Nephron (organoid): ENCODE data around the gene FRRS1L.
A peak's percentile ranks its signal among the peaks of the same experiment; 100 is the strongest.

ENCODE experiments used
- H3K27ac Mint-ChIP-seq, 3 experiments: 2 replicates each; pipeline ENCODE4 v1.8.0; 2020; ENCODE audit warnings: mixed read lengths in 3 of 3, mild to moderate bottlenecking in 2 of 3, moderate library complexity in 1 of 3
- H3K27me3 Mint-ChIP-seq: 2 replicates; pipeline ENCODE4 v1.8.0; 2021; ENCODE audit warnings: low read depth, mild to moderate bottlenecking, moderate library complexity, mixed read lengths
- H3K36me3 Mint-ChIP-seq: 2 replicates; pipeline ENCODE4 v1.8.0; 2020; ENCODE audit warnings: low read depth, mixed read lengths
- H3K4me1 Mint-ChIP-seq: 2 replicates; pipeline ENCODE4 v1.8.0; 2020; ENCODE audit warnings: mixed read lengths
- H3K4me3 Mint-ChIP-seq, 3 experiments: 2 replicates each; pipeline ENCODE4 v1.8.0; 2020; ENCODE audit warnings: mild to moderate bottlenecking in 3 of 3, mixed read lengths in 3 of 3, moderate library complexity in 2 of 3
- H3K9me3 Mint-ChIP-seq: 2 replicates; pipeline ENCODE4 v1.8.0; 2020; ENCODE audit warnings: mixed read lengths
- TF ChIP-seq, protein P1 (sequence below), 3 experiments: fragments of 200-600 bp; sonication (generic); IDR thresholded peaks; one replicate each; pipeline ENCODE4 v1.5.0; 2021; ENCODE audit warnings: antibody characterized with exemption in 3 of 3; ENCODE audit not compliant: unreplicated experiment in 3 of 3

The FRRS1L gene

DNA sequence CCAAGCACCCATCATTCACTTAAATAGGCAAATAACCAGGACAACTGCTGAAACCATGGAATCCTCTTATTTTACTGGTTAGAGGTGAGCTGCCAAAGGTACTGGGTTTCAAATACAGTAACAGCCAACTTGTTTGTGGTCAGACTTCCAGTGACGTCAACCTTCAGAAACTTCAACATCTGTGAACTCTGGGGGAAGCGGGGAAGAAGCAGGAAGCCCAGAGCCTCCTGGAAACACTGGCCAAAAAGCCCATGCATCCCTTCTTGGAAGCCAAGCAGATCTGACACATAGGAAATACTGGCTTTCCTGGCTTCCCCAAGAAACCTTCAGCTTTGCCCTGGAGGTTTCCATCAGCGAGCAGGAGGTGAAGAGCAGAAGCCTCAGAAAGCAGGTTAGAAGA lies 4.9 kb upstream of the FRRS1L start:
- H3K36me3 Mint-ChIP-seq = no peaks in the 10 kb centered on the region
- TF ChIP-seq, protein P1, sequence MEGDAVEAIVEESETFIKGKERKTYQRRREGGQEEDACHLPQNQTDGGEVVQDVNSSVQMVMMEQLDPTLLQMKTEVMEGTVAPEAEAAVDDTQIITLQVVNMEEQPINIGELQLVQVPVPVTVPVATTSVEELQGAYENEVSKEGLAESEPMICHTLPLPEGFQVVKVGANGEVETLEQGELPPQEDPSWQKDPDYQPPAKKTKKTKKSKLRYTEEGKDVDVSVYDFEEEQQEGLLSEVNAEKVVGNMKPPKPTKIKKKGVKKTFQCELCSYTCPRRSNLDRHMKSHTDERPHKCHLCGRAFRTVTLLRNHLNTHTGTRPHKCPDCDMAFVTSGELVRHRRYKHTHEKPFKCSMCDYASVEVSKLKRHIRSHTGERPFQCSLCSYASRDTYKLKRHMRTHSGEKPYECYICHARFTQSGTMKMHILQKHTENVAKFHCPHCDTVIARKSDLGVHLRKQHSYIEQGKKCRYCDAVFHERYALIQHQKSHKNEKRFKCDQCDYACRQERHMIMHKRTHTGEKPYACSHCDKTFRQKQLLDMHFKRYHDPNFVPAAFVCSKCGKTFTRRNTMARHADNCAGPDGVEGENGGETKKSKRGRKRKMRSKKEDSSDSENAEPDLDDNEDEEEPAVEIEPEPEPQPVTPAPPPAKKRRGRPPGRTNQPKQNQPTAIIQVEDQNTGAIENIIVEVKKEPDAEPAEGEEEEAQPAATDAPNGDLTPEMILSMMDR (IDR thresholded peaks at IDR 0.05; ENCODE audit: unreplicated experiment in 3 of 3) = no peak
- H3K4me3 Mint-ChIP-seq = no peak overlapping the region
- no peaks in the 10 kb centered on the region for H3K9me3 Mint-ChIP-seq
- H3K4me1 Mint-ChIP-seq = no peaks in the 10 kb centered on the region
- H3K27ac Mint-ChIP-seq = no peak overlapping the region
- H3K27me3 Mint-ChIP-seq = peaks cover 31% of the 10 kb centered on the region

DNA sequence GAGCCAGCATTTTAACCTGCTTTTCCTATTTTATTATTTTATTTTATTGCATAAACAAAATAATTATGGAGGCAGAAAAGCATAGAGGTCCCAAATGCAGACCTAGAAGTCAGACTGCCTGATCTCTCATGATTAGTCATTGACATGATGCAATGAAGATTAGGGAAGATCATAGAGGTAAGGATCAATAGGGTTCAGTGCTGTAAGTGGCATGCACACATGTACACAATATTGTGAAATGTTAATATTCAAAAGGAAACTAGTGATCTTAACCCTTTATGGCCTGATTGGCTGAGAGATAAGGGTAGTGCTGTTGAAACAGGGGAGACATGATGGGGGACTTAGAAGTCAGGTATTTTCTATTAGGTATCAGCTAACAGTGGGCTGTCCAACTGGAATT lies 1.1 kb upstream of the FRRS1L start:
- peaks cover 57% of the 10 kb centered on the region for H3K27me3 Mint-ChIP-seq
- H3K9me3 Mint-ChIP-seq = peaks cover 6% of the 10 kb centered on the region
- H3K4me3 Mint-ChIP-seq = no peak overlapping the region
- no peaks in the 10 kb centered on the region for H3K4me1 Mint-ChIP-seq
- H3K27ac Mint-ChIP-seq = no peak overlapping the region
- TF ChIP-seq, protein P1 (IDR thresholded peaks at IDR 0.05; ENCODE audit: unreplicated experiment in 3 of 3) = no peak
- no peaks in the 10 kb centered on the region for H3K36me3 Mint-ChIP-seq

DNA sequence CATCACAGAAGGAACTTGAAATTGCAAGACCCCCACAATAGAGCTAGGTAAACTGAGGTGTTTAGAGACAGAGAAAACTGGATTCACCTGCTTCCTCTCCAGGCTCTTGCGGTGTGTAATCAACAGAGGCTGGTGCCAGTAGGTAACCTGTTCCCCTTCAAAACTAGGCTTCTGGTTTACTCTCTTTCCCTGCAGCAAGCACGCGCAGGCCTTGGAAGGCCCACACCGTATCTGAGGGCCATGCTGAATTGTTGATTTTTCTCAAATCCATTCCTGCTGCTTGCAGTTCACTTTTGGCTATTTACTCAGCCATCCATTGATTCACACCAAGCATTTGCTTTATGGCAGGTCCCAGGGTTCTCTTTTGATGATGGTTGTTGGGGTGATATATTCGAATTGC lies 667 bp upstream of the FRRS1L start:
- peaks cover 57% of the 10 kb centered on the region for H3K27me3 Mint-ChIP-seq
- H3K36me3 Mint-ChIP-seq = no peaks in the 10 kb centered on the region
- no peak overlapping the region for H3K27ac Mint-ChIP-seq
- H3K4me1 Mint-ChIP-seq = no peaks in the 10 kb centered on the region
- TF ChIP-seq, protein P1 (IDR thresholded peaks at IDR 0.05; ENCODE audit: unreplicated experiment in 3 of 3) = no peak
- peak overlapping the region; percentile 80 to 95 (median 88) for H3K4me3 Mint-ChIP-seq
- H3K9me3 Mint-ChIP-seq = peaks cover 6% of the 10 kb centered on the region

DNA sequence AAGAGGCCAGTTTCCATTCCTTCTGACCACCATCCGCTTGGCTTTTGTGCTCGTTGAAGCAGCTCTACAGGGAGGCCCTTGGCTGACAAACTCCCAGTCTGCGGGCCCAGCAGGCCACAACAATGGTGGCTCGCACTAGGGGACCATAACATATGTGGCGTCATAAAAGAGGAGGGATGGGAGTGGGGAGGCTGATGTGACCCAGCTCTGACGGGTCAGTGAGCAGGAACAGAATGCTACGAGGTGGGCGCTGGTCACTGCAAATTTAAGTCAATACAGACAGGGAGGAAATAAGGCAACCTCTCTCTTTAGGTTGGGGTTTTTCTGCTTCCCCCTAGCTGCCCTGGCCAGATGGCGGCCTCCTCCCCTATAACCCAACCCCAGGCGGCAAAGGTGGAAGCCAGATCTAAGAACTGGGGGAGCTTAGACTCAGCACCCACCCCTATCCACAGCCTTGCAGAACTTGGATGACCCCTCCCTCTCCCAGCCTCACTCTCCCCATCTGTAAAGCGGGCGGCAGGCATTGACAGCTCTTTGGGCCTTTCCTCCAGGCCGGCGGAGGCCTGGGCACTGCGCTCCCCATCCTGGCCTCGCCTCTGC lies 778 bp downstream of the FRRS1L start:
- Mint-ChIP-seq H3K36me3 (no peaks in the 10 kb centered on the region), H3K27ac (no peak overlapping the region), H3K9me3 (peaks cover 6% of the 10 kb centered on the region), H3K4me1 (no peaks in the 10 kb centered on the region), H3K4me3 (peak overlapping the region; percentile 76 to 82 (median 78)), H3K27me3 (peaks cover 59% of the 10 kb centered on the region)
- TF ChIP-seq, protein P1 (IDR thresholded peaks at IDR 0.05; ENCODE audit: unreplicated experiment in 3 of 3) = no peak

DNA sequence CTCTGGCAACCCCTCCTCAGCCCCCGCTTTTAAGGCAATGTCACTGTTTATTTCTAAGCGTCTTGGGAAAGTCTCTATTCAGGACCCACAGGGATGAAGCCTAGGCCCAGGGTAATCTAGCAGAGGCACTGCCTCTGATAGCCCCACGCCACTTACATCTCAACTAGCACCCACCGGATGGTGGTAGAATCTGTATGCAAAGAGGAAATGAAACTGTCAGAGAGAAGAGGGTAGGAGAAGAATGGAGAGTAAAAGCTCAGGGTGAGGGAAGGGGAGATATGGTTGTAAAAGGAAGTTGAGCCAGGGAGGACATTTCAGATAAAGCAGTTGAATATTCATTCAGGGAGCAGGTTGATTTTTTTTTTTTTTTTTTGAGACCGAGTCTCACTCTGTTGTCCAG lies 3.0 kb downstream of the FRRS1L start:
- no peaks in the 10 kb centered on the region for H3K4me1 Mint-ChIP-seq
- H3K9me3 Mint-ChIP-seq = peaks cover 6% of the 10 kb centered on the region
- H3K4me3 Mint-ChIP-seq = peak overlapping the region; percentile 14 to 49 (median 22)
- no peaks in the 10 kb centered on the region for H3K36me3 Mint-ChIP-seq
- H3K27me3 Mint-ChIP-seq = peaks cover 45% of the 10 kb centered on the region
- TF ChIP-seq, protein P1 (IDR thresholded peaks at IDR 0.05; ENCODE audit: unreplicated experiment in 3 of 3) = no peak
- no peak overlapping the region for H3K27ac Mint-ChIP-seq

DNA sequence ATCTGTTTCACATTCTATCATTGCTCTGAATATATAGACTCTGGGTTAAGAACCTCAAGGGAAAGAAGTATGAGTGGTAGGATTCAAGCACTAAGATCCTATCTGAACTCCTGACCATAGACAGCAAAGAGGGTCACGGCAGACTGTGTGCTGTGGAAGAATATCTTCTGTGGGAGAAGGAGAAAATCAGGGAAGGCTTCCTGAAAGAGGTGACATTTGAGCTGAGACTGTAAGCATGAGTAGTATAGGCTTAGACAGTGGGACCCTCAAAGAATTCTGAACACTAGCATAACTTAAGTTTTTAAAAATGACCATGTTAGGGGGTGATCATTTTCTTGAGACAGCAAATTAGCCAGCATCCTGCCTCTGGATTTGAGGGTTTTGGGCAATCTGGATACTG lies 3.9 kb downstream of the FRRS1L start:
- Mint-ChIP-seq H3K4me1 (no peaks in the 10 kb centered on the region), H3K36me3 (no peaks in the 10 kb centered on the region), H3K9me3 (peaks cover 6% of the 10 kb centered on the region), H3K27me3 (peaks cover 39% of the 10 kb centered on the region), H3K27ac (no peak overlapping the region), H3K4me3 (no peak overlapping the region)
- TF ChIP-seq, protein P1 (IDR thresholded peaks at IDR 0.05; ENCODE audit: unreplicated experiment in 3 of 3) = no peak
